Smooth muscle cell of the brain vasculature (primary cell): Measurements from ENCODE around the gene YJEFN3.

Source experiments
- DNase-seq: peaks from one replicate; pipeline ENCODE4 v3.0.0-alpha.2; 2012; ENCODE audit warnings: low read depth, low spot score

Gene YJEFN3, protein sequence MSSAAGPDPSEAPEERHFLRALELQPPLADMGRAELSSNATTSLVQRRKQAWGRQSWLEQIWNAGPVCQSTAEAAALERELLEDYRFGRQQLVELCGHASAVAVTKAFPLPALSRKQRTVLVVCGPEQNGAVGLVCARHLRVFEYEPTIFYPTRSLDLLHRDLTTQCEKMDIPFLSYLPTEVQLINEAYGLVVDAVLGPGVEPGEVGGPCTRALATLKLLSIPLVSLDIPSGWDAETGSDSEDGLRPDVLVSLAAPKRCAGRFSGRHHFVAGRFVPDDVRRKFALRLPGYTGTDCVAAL

DNA sequence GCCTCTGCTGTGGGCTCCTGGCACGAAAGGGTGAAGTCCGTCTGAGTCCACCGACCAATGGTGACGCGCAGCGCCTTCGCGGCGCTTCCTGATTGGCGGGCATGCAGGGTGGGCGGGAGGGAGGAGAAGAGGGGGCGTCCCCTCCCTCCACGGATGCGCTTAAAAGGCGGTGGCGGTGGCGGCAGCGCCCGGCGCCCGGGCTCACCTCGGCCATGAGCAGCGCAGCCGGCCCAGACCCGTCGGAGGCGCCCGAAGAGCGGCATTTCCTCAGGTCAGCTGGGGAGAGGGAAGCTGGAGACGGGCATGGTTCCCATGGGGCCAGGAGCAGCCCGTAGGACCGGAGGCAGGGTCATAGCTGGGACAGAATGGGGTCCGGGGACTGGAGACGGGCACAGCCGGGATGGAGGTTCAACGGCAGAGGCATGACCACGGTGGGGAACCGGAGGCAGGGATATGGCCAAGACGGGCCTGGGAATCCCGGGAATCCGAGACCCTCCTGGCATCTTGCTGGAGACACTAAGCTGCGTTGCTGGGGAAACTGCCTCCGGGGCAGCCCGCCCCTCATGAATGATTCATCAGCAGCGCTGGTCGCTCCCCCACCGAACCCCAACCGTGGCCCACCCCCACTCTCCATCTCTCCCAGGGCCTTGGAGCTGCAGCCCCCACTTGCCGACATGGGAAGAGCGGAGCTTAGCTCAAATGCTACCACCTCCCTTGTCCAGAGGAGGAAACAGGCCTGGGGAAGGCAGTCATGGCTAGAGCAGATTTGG is at the start of gene YJEFN3:
YJEFN3 (plus strand) TSS at position 191 of the 770 bp plus-strand sequence; CDS start at position 213, 22 bp downstream.
- DNase-seq, result no peak

DNA sequence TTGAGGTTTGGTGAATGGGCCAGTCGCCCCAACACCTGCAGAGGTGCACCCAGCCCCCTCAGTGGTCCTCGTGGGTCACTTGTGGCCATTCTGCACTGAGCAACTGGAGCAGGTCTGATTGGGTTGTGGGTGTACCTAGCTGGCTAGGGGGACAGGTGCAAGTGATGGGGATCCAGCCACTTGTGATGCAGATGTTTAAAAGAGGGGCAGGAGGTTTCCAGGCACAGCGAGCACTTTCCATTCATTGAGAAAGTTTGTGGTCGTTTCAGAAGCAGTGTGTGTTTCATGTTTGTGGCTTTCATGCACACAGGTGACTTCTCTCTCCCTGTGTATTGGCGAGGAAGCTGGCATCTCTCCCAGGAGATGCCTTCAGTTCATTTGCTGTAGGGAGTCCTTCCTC is 48.0 kb upstream of the YJEFN3 start:
- DNase-seq, result no peak

DNA sequence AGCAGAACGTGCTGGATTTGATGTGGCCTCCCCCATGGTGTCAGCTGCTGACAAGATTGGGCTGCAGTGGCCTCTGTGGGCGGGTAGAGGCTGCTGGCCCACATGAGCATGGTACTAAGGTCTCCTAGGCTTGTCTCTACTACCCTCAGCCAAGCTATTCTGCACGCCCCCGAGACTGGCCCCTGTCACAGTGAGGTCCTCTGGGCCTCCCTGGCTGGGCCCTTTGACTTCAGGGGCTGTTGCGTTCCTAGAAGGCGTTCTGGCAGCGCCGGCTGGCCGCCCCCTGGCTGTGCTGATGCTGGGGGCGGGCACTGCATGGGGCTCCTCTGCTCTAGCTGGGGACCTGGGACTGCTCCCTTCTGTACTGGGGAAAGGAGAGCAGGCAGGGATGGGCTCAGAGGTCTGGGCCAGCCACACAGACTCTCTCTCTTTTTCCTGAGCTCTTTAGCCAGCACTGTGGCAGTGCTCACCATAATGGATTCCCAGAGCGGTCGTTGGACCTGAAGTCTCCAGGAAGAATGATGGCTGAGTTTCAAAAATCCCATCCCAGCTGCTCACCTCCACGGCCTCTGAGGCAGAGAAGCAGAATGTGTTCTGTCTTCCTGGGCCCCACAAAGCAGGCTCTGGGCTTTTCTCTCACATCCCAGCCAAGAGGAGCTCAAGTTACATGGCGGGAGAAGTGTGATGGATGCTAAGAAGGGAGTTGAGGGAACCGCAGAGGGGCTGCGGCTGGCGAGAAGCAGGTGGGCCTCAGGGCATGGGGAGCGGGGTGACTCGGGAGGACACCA is 45.7 kb upstream of the YJEFN3 start:
- no peak for DNase-seq

DNA sequence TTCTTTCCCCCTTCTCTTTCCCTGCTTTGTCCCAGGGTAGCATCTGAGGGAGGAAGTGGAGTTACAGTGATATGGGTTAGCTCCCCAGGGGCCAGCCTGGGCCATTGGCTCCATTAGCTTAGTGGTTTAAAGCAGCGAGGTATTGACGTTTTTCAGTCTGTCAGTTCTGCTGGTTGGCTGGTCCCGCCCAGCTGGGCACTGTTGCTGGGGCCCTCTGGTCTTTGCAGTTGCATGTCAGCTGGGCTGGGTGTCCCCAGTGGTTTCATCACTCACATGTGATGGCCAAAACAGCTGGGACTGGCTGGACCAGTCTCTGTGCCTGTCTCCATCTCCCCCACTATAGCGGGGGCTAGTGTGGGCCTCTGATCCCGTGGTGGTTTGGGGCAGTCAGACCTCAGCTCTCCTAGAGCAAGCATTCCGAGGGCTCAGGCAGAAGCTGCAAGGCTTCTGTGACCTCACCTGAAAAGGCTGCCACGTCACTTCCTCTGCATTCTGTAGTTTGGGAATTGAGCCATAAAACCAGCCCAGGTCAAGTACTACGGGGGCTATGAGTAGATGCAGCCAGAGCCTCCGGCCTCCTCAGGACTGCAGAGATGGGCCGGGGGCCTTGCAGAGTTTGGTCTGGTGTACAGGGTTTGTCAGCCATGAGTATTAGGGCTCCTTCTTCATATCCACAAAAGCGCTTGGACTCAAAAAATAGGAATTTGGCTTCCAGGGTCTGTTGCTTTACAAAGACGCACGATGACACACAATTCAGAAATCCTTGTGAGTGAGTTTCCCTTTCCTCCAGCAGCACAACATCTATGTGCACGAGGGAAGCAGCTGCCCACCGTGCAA is 43.3 kb upstream of the YJEFN3 start:
- DNase-seq, result no peak

DNA sequence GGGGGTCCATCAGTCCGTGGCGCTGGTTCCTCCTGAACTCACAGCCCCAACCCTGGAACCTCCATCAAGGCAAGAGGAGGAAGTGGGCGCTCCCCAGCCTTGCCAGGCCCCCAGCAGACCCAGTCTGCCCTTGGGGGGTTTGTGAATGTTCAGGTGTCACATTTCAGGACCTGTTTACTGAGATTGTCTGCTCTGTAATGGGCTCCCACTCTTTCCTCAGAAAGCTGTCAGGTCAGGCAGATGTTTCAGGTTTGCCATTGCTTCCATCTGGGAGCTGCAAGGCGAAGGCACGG is 42.8 kb upstream of the YJEFN3 start:
- no peak for DNase-seq

DNA sequence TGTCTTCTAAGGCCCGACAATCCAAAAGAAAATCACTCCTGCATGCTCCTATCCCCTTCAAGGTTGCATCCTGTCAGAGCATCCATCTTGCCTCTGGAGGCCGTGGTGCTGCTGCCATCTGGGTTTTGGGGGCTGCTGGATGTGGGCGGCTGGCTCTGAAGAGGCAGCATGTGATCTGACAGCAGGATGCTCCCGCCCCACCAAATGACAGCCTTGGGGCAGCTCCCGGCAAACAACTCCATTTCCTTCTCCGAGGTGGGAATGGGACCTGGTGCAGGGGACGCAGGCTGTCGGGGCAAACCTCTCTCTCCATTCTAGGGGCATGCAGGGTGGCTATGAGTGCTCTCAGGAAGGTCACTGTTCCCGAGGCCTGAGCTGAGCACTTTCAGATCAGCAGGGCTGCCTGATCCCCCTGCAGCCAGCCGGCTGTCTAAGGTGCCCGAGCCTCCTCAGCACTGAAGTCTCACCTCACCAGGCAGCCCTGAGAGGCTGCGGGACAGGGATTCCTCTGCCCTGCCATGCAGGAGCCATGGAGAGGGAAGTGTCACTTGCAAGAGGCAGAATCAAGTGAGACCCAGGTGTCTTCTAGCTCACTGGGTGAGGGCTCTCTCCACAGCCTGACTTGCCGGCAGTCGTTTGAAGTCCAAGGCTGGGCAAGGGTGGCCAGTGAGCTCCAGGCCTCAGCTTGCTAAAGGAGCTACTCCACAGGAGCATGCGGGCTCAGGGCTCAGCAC is 42.2 kb upstream of the YJEFN3 start:
- no peak for DNase-seq

DNA sequence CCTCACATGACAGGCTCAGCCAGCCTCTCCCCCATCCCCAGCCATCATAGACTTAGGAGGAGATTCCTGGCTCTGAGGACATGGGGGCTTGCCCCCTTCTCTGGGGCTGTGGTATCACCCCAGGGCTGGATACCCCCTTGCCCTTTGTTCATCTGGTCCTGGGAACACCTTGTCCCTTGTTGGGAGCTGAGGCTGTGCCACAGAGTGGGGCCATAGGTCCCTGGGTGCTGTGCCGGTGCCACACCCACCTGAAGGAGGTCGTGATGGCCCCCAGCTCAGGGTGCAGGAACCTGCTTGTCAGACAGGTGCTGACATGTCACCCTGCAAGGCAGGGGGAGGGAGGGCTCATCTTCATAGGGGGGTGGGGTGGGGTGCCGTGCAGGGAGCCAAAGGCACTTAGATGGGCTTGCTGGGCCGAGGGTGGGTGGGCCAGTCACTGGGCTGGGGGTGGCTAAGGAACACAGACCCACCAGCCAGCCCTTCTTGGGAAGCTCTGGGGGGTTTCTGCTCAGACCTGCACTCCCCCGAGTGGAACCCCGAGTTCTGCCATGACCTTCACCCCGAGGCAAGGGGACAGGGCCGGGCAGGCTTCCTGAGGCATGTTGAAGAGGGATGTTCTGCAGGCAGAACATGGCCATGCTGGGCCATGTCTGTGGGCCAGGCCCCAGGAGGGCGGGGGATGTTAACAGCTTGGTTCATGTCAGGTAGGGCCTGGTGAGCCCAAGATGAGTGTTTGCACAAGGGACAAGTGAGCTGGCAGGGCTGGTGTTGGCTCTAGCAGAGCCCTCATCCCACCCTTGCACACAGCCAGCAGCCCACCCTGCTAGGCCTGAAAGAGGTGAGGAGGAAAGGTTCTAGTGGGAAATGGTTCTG is 41.4 kb upstream of the YJEFN3 start:
- DNase-seq, result no peak

DNA sequence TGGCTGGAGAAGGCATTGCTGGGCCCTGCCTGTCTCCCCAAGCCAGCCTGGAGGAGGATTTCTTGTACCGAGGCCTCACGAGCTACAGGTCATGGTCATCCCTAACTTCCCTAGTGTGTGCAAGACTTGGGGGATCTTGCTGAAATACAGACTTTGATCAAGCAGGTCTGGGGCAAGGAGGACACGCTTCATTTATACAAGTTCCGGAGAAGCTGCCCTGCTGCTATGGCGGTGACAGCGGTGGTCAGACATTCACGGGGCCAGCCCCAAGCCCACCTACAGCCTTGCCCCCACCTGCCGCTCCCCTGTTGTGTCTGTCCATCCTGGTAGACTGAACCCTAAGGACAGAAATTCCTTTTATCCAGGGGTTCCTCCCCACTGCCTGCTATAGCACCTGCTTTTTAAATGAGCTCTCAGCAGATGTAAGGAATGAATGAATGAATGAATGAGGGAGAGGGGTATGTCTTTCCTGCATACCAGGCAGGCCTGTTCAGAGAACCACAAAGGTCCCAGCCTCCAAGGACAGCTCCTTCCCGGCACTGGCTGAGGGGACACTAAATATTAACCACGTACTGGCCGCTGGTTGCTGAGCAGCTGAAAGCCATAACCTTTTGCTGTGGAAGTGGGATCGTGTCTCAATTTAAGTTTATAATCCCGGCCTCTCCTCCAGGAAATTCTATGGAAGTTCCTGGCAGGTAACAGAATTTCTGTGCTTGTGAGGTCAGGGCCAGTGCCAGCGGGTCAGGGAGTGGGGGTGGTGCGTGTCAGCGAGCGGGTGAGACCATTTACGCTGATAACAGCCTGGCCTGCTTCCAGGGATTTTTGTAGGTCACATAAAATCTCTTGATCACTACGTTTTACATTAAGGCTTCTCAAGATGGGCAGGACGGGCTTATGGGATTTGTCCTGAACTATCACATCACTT is 40.5 kb upstream of the YJEFN3 start:
- DNase-seq, result no peak

DNA sequence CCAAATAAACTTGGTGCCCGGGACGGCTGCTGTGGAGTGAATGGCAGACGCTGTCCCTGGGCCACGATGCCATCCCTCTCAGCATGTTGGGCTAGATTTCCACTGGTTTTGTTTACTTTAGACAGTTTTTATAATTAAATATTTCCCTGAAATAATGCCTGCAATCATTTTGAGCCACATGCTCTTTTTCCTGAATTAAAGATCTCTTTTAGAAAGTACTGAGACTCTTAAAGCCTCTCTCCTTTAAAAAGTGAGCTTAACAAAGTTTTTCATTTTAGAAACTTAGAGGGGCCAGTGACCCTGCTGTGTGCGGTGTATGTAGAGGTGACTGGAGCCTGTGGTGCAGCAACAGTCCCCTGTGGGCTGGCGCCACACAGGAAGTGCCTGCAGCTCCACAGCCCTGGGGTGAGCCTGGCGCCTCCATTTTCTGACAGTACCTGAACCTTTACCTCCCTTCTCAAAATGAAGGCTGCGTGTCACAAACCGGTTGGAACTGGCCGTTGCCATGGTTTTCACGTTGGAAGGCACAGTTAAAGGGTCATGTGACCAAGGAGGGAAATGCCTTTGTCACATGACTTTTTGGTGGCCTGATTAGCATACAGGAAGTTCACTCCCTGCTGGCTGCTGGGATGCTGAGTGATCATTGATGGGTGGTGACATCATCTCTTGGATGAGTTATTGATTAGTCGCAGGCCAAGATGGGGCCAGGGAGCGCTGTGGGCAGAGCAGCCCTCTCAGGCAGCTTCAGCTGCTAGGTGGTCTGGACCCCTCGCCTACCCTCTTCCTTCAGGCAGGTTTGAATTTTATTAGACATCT is 39.6 kb upstream of the YJEFN3 start:
- peak; percentile 68 for DNase-seq

DNA sequence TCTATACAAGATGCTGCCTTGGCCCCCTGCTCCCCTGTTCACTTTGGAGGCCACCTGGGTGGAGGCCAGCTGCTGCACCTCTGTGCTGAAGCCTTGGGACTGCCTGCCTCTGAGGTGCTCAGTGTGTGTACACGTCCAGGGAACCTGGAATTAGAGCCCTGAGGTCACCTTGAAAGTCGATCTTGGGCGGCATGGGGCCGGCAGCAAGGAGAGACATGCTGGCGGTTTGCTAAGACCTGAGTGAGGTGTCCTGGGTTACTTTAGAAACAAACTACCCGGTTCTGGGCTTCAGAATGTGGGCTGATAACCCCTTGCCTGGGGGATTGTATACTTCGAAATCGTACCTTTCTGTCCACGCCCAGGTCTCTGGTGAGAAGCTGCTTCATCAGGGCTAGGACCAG is 38.9 kb upstream of the YJEFN3 start:
- DNase-seq, result no peak

DNA sequence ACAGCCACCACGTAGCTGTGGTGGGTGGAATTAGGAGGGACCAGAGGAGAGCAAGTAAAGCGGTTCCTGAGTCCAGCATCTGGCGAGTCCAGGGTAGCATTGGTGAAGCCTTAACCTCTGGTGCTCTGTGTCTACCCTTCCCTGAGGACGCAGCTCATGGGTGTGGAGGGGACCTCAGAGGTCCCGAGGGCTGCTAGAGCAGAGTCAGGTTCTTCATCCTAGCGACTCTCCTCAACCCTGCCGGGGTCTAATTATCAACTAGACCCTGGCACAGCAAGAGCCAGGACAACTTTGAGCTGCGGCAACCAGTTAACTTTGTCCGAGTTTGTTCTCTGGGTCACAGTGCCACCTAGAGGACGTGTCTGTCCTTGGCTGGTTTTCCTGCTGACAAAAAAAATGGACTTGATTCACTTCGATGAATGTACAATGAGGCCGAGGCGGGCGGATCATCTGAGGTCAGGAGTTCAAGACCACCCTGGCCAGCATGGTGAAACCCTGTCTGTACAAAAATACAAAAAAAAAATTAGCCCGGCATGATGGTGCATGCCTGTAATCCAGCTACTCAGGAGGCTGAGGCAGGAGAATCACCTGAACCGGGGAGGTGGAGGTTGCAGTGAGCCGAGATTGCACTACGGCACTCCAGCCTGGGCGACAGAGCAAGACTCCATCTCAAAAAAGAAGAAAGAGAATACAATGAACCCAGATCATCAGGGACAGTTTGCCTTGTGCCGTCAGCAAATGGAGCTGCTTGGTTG is 38.3 kb upstream of the YJEFN3 start:
- DNase-seq, result peak; percentile 66

DNA sequence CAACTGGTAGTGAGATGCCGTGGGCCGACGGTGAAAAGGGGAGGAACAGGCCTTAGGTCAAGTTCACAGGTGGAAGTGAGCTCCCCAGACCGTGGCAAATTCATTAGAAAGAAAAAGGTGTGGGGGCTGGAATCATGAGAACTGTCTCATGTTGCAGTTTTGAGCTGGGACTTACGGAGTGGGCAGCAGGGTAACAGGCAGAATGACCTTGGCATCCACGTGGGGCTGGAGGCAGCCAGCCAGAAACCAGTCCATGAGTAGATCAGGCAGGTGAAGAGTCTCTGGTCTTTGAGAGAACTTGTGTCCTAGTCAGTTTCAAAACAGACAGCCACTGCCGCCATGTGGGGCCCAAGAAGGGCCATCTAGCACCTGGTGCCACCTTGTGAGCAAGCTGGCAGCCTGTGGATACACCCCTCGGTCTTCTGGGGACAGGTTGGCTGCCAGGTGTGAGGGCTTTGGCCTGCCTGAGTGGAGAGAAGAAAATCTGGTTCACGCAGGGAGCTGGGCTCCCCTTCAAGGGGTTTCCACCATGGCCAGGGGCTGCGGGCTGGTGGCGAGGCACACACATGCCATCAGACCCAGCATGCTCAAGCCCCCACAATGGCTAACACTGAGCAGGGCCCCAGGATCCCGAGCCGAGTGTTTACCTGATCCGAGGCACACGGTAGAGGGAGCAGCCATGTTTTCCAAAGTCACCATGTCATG is 37.2 kb upstream of the YJEFN3 start:
- DNase-seq, result no peak

DNA sequence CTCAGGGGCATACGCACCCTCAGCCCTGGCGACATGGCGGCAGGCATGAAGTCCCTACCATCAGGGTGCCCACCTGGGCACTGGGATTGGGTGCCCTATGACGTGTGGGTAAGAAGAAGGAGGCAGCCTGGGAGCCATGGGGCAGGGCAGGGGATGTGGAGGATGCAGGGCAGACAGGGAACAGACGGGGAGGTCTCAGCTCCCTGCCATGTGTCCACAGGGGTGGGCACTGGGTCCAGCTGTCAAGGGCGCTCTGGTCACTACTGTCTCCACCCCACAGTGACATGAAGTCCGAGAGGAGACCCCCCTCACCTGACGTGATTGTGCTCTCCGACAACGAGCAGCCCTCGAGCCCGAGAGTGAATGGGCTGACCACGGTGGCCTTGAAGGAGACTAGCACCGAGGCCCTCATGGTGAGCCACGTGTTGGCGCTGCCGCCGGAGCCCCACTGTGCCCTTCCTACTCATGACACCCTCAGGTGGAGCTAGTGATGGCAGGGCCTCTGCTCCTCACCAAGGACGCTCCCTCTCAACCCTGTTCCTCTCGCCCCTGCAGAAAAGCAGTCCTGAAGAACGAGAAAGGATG is 36.6 kb upstream of the YJEFN3 start:
- no peak for DNase-seq

DNA sequence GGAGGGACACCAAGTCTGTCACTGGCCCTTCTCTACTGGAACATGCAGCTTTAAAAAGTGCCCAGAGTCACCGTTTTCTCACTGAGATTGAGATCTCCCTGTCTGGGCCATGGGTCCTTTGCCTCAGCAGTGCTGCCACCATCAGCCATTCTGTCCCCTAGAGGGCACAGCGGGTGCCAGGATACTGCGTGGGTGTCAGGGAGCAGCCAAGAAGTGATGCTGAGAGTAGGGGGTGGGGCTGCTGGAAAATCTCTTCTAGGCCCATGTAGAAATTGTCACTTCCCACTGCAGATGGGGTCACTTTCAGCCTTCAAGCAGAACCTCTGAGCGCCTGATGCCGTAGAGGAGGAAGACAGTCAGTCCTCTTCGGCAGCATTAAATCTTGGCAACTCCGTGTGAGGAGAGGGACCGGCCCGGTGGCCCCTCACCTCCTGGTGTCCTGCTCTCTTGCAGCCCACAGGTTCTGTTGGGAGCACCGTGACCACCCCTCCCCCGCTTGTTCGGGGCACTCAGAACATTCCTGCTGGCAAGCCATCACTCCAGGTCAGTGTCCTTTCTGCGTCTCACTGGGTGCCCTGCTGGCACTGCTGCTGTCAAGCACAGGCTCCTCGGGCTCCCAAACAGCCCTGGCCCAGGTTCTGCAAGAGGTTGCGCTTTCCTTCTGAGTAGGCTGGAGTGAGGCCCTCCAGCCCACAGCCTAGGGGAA is 34.7 kb upstream of the YJEFN3 start:
- DNase-seq, result no peak
